HG03469 (cell line): ENCODE measurements around the gene PSMB1.
"Not testable (repeated sequence)": the region's sequence is repeated elsewhere in the genome, so short reads cannot be mapped to it uniquely, and the experiment has no call there.

Source experiments
- ATAC-seq: cut with Tn5 transposase; IDR thresholded peaks from one replicate; pipeline ENCODE4 v1.9.1; 2021; ENCODE audit warnings: mild to moderate bottlenecking, moderate library complexity, moderate number of reproducible peaks; ENCODE audit not compliant: unreplicated experiment

The PSMB1 gene

GRCh38 chr6:170504479-170504878 is 48.6 kb downstream of the PSMB1 start:
- no peak for ATAC-seq

DNA sequence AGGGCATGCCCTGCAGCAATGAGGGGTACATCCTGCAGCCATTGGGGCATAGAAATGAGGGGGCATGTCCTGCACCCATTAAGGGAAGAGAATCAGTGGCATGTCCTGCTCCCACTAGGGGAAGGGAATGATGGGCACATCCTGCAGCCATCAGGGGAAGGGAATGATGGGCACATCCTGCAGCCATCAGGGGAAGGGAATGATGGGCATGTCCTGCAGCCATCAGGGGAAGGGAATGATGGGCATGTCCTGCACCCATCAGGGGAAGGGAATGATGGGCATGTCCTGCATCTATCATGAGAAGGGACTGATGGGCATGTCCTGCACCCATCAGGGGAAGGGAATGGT is 49.7 kb downstream of the PSMB1 start:
- ATAC-seq, result no peak

DNA sequence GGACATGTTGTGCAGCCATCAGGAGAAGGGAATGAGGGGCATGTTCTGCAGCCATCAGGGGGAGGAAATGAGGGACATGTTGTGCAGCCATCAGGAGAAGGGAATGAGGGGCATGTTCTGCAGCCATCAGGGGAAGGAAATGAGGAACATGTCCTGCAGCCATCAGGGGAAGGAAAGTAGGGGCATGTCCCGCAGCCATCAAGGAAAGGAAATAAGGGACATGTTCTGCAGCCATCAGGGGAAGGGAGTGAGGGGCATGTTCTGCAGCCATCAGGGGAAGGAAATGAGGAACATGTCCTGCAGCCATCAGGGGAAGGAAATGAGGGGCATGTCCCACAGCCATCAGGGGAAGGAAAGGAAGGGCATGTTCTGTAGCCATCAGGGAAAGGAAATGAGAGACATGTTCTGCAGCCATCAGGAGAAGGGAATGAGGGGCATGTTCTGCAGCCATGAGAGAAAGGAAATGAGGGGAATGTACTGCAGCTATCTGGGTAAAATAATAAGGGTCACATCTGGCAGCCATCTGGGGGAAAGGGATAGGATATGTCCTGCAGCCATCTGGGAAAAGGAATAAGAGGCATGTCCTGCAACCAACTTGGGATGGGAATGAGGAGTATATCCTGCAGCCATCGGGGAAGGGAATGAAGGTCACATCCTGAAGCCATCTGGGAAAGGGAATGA is 50.2 kb downstream of the PSMB1 start:
- ATAC-seq, result not testable (repeated sequence)

DNA sequence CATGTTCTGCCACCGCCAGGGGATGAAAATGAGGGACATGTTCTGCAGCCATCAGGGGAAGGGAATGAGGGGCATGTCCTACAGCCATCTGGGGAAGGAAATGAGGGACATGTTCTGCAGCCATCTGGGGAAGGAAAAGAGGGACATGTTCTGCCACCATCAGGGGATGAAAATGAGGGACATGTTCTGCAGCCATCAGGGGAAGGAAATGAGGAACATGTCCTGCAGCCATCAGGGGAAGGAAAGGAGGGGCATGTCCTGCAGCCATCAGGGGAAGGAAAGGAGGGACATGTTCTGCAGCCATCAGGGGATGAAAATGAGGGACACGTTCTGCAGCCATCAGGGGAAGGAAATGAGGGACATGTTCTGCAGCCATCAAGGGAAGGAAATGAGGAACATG is 50.8 kb downstream of the PSMB1 start:
- ATAC-seq, result not testable (repeated sequence)

- no peak for ATAC-seq
Measured at GRCh38 chr6:170500955-170501590, 52.0 kb downstream of the PSMB1 start.

- ATAC-seq, result no peak
Measured at GRCh38 chr6:170497841-170498301, 55.2 kb downstream of the PSMB1 start.

- ATAC-seq, result no peak
Measured at GRCh38 chr6:170493354-170493753, 59.8 kb downstream of the PSMB1 start.

DNA sequence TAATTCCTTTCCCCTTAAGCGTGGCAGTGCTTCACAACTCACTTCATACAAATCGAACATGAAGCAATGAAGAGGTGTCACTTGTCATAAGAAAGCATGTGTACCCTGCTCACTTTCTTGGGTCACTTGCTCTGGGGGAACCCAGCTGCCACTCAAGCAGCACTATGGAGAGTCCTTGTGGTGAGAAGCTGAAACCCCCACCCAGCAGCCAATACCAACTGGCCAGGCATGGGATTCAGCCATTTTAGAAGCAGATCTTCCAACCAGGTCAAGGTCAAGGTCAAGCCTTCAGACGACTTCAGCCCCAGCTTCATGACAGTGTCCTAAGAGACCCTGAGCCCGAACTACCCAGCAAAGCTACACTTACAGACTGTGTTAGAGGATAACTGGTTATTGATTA is 62.8 kb downstream of the PSMB1 start:
- no peak for ATAC-seq

- no peak for ATAC-seq
Measured at GRCh38 chr6:170489836-170490235, 63.3 kb downstream of the PSMB1 start.

GRCh38 chr6:170487707-170488329 is 65.3 kb downstream of the PSMB1 start:
- no peak for ATAC-seq

DNA sequence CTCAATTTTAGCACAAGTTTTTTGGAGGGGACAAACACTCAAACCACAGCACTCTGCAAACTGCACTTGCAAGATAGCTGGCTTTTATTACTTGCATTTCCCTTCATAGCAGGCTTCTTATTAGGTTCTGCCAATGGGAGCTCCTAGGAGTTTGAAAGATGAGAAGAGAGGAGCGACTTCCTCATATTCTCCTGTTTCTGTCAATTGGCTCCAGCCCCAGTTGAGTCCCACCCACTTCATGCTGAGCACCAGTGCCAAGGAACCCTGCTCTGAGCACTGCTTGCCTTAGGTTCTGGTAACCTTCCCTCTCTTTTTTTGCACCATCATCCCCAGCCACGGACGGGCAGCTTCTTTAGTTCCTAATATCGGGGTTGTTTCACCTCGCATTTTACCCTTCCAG is 67.9 kb downstream of the PSMB1 start:
- ATAC-seq, result no peak
